Activated T-helper 1 cell treated with anti-CD3 and anti-CD28 coated beads, Interleukin-12 subunit alpha, Interleukin-12 subunit beta, Interleukin-2, Interleukin-4 antibody, amounts not matched to agents 30 ng/mL and 10 ng/mL and 1 ng/mL, durations not matched to agents 14 hours and 24 hours and 36 hours (primary cell): Measurements from ENCODE around the gene NEUROD1. TPM values are rescaled to one million over a fixed set of nuclear protein-coding genes. Genes with fewer than 3 reads are reported as not detected.

Source experiments
- DNase-seq: peaks from one replicate; pipeline ENCODE4 v3.0.0; 2021; ENCODE audit warnings: low spot score
- H3K27ac Mint-ChIP-seq: one replicate; pipeline ENCODE4 v1.8.0; 2021; ENCODE audit warnings: mild to moderate bottlenecking, mixed read lengths
- H3K27me3 Mint-ChIP-seq: one replicate; pipeline ENCODE4 v1.8.0; 2022; ENCODE audit warnings: mild to moderate bottlenecking, moderate library complexity, mixed read lengths; ENCODE audit not compliant: insufficient read depth
- H3K36me3 Mint-ChIP-seq: one replicate; pipeline ENCODE4 v1.8.0; 2021; ENCODE audit warnings: low read depth, mixed read lengths
- H3K4me1 Mint-ChIP-seq: one replicate; pipeline ENCODE4 v1.8.0; 2021; ENCODE audit warnings: low read depth, mixed read lengths
- H3K4me3 Mint-ChIP-seq: one replicate; pipeline ENCODE4 v1.8.0; 2021; ENCODE audit warnings: mild to moderate bottlenecking, moderate library complexity, mixed read lengths
- H3K9me3 Mint-ChIP-seq: one replicate; pipeline ENCODE4 v1.8.0; 2021; ENCODE audit warnings: mixed read lengths
- intact Hi-C: fragments of 100-400 bp; cut with micrococcal nuclease; formaldehyde crosslinking; loops from one replicate; pipeline ENCODE4 v1.15.1; 2024
- total RNA-seq: library from RNA; stranded (reverse); gene quantifications from 2 replicates; pipeline ENCODE4 v1.2.3, GENCODE V29; 2022

Gene NEUROD1
- total RNA-seq, 1 donor from 2014 or later: not detected

GRCh38 chr2:181674461-181674860 is 5.9 kb downstream of the NEUROD1 start:
- Mint-ChIP-seq H3K9me3 (peaks cover 14% of the 10 kb centered on the region), H3K27me3 (peaks cover 52% of the 10 kb centered on the region), H3K4me3 (no peak overlapping the region), H3K4me1 (peaks cover 16% of the 10 kb centered on the region), H3K27ac (no peak overlapping the region), H3K36me3 (peaks cover 3% of the 10 kb centered on the region)
- intact Hi-C loops: no loop called here
- DNase-seq: no peak

- no peaks in the 10 kb centered on the region for H3K36me3 Mint-ChIP-seq
- H3K27me3 Mint-ChIP-seq: peaks cover 51% of the 10 kb centered on the region
- H3K9me3 Mint-ChIP-seq: peaks cover 4% of the 10 kb centered on the region
- peaks cover 6% of the 10 kb centered on the region for H3K4me1 Mint-ChIP-seq
- DNase-seq: no peak
- intact Hi-C loops: no loop called here
- H3K4me3 Mint-ChIP-seq: no peak overlapping the region
- H3K27ac Mint-ChIP-seq: no peak overlapping the region
Observed at GRCh38 chr2:181673173-181673572, 7.1 kb downstream of the NEUROD1 start.

- intact Hi-C loops: no loop called here
- Mint-ChIP-seq H3K36me3 (no peaks in the 10 kb centered on the region), H3K27ac (no peak overlapping the region), H3K27me3 (peaks cover 45% of the 10 kb centered on the region), H3K4me3 (no peak overlapping the region), H3K4me1 (no peaks in the 10 kb centered on the region), H3K9me3 (no peaks in the 10 kb centered on the region)
- no peak for DNase-seq
Observed at GRCh38 chr2:181672255-181673008, 7.9 kb downstream of the NEUROD1 start.

- intact Hi-C loops: no loop called here
- H3K4me1 Mint-ChIP-seq: no peaks in the 10 kb centered on the region
- H3K27me3 Mint-ChIP-seq: peaks cover 47% of the 10 kb centered on the region
- H3K9me3 Mint-ChIP-seq: no peaks in the 10 kb centered on the region
- H3K36me3 Mint-ChIP-seq: no peaks in the 10 kb centered on the region
- no peak for DNase-seq
- no peak overlapping the region for H3K27ac Mint-ChIP-seq
- H3K4me3 Mint-ChIP-seq: no peak overlapping the region
Observed at GRCh38 chr2:181670632-181671031, 9.7 kb downstream of the NEUROD1 start.

- Mint-ChIP-seq H3K36me3 (no peaks in the 10 kb centered on the region), H3K27ac (no peak overlapping the region), H3K9me3 (no peaks in the 10 kb centered on the region), H3K4me1 (no peaks in the 10 kb centered on the region), H3K4me3 (no peak overlapping the region), H3K27me3 (peaks cover 35% of the 10 kb centered on the region)
- intact Hi-C loops: no loop called here
- no peak for DNase-seq
Observed at GRCh38 chr2:181667234-181667633, 13.1 kb downstream of the NEUROD1 start.

GRCh38 chr2:181662287-181662686 is 18.0 kb downstream of the NEUROD1 start:
- intact Hi-C loops: no loop called here
- H3K4me3 Mint-ChIP-seq: no peak overlapping the region
- H3K9me3 Mint-ChIP-seq: no peaks in the 10 kb centered on the region
- DNase-seq: no peak
- H3K27me3 Mint-ChIP-seq: peaks cover 30% of the 10 kb centered on the region
- peaks cover 2% of the 10 kb centered on the region for H3K4me1 Mint-ChIP-seq
- no peak overlapping the region for H3K27ac Mint-ChIP-seq
- no peaks in the 10 kb centered on the region for H3K36me3 Mint-ChIP-seq

GRCh38 chr2:181660181-181660580 is 20.1 kb downstream of the NEUROD1 start:
- Mint-ChIP-seq H3K27me3 (peaks cover 36% of the 10 kb centered on the region), H3K4me1 (peaks cover 9% of the 10 kb centered on the region), H3K27ac (no peak overlapping the region), H3K9me3 (no peaks in the 10 kb centered on the region), H3K36me3 (no peaks in the 10 kb centered on the region), H3K4me3 (no peak overlapping the region)
- no peak for DNase-seq
- intact Hi-C loops: no loop called here

GRCh38 chr2:181658444-181658843 is 21.9 kb downstream of the NEUROD1 start:
- Mint-ChIP-seq H3K27ac (no peak overlapping the region), H3K36me3 (no peaks in the 10 kb centered on the region), H3K27me3 (peaks cover 50% of the 10 kb centered on the region), H3K9me3 (no peaks in the 10 kb centered on the region), H3K4me3 (no peak overlapping the region), H3K4me1 (peaks cover 9% of the 10 kb centered on the region)
- no peak for DNase-seq
- intact Hi-C loops: no loop called here

GRCh38 chr2:181657379-181657778 is 22.9 kb downstream of the NEUROD1 start:
- Mint-ChIP-seq H3K4me3 (peak overlapping the region; percentile 65), H3K27me3 (peaks cover 50% of the 10 kb centered on the region)
- intact Hi-C loops: loop anchor here (2.0 kb wide), 1 partner anchor 23 kb away; the partner anchor contains the start of gene NEUROD1

GRCh38 chr2:181656450-181657291 is 23.6 kb downstream of the NEUROD1 start, which contains the start of gene CERKL:
TSS of gene CERKL (minus strand) at chr2:181657105. CDS start at chr2:181657006, 99 bp downstream.
- H3K9me3 Mint-ChIP-seq: no peaks in the 10 kb centered on the region
- peaks cover 9% of the 10 kb centered on the region for H3K4me1 Mint-ChIP-seq
- H3K27ac Mint-ChIP-seq: no peak within 1 kb of the TSS
- H3K4me3 Mint-ChIP-seq: peak within 1 kb of the TSS; percentile 79
- peaks cover 50% of the 10 kb centered on the region for H3K27me3 Mint-ChIP-seq
- no peak for DNase-seq
- H3K36me3 Mint-ChIP-seq: no peaks in the 10 kb centered on the region
- intact Hi-C loops: loop anchor here (2.0 kb wide), 1 partner anchor 24 kb away; the partner anchor contains the start of gene NEUROD1

More at GRCh38 chr2:181657379-181657778, 22.9 kb downstream of the NEUROD1 start:
- no peaks in the 10 kb centered on the region for H3K9me3 Mint-ChIP-seq
- no peaks in the 10 kb centered on the region for H3K36me3 Mint-ChIP-seq
- no peak overlapping the region for H3K27ac Mint-ChIP-seq
- DNase-seq: no peak
- H3K4me1 Mint-ChIP-seq: peaks cover 9% of the 10 kb centered on the region

- no peak for DNase-seq
- no peak overlapping the region for H3K4me3 Mint-ChIP-seq
- H3K4me1 Mint-ChIP-seq: peaks cover 9% of the 10 kb centered on the region
- peaks cover 50% of the 10 kb centered on the region for H3K27me3 Mint-ChIP-seq
- H3K27ac Mint-ChIP-seq: no peak overlapping the region
- no peaks in the 10 kb centered on the region for H3K36me3 Mint-ChIP-seq
- intact Hi-C loops: no loop called here
- H3K9me3 Mint-ChIP-seq: no peaks in the 10 kb centered on the region
Observed at GRCh38 chr2:181655519-181655918, 24.8 kb downstream of the NEUROD1 start.

- H3K36me3 Mint-ChIP-seq: no peaks in the 10 kb centered on the region
- H3K27me3 Mint-ChIP-seq: peaks cover 56% of the 10 kb centered on the region
- DNase-seq: no peak
- intact Hi-C loops: no loop called here
- H3K9me3 Mint-ChIP-seq: no peaks in the 10 kb centered on the region
- no peak overlapping the region for H3K4me3 Mint-ChIP-seq
- H3K4me1 Mint-ChIP-seq: no peaks in the 10 kb centered on the region
- no peak overlapping the region for H3K27ac Mint-ChIP-seq
Observed at GRCh38 chr2:181649436-181649979, 30.8 kb downstream of the NEUROD1 start.
